H9 (cell line): ENCODE data around the gene SNTG2. TPM values are rescaled to one million over a fixed set of nuclear protein-coding genes. Genes with fewer than 3 reads are reported as not detected.

Source experiments
- DNase-seq: peaks from one replicate; pipeline ENCODE4 v3.0.0-alpha.2; 2017
- H2AFZ ChIP-seq: one replicate; pipeline ENCODE4 v1.6.1; 2013; ENCODE audit warnings: mild to moderate bottlenecking, low read length, control low read depth, moderate library complexity
- H2AK5ac ChIP-seq: 2 replicates; pipeline ENCODE4 v1.6.1; 2013; ENCODE audit warnings: low read length, control low read depth, mixed read lengths; ENCODE audit not compliant: insufficient read length
- H2BK120ac ChIP-seq: one replicate; pipeline ENCODE4 v1.6.1; 2013; ENCODE audit warnings: low read depth, mild to moderate bottlenecking, low read length, control low read depth, inconsistent platforms; ENCODE audit not compliant: poor library complexity, severe bottlenecking
- H2BK12ac ChIP-seq: 2 replicates; pipeline ENCODE4 v1.6.1; 2013; ENCODE audit warnings: low read length, control low read depth, mixed read lengths, low read depth; ENCODE audit not compliant: insufficient read length
- H2BK15ac ChIP-seq: 2 replicates; pipeline ENCODE4 v1.6.1; 2013; ENCODE audit warnings: low read depth, low read length, control low read depth
- H2BK20ac ChIP-seq: one replicate; pipeline ENCODE4 v1.6.1; 2013; ENCODE audit warnings: low read depth, mild to moderate bottlenecking, low read length, control low read depth, inconsistent platforms; ENCODE audit not compliant: poor library complexity, severe bottlenecking
- H2BK5ac ChIP-seq: 2 replicates; pipeline ENCODE4 v1.6.1; 2013; ENCODE audit warnings: low read length, control low read depth, mixed read lengths; ENCODE audit not compliant: insufficient read length
- H3K14ac ChIP-seq: 2 replicates; pipeline ENCODE4 v1.6.1; 2013; ENCODE audit warnings: low read length, control low read depth; ENCODE audit not compliant: insufficient read depth
- H3K18ac ChIP-seq: 2 replicates; pipeline ENCODE4 v1.6.1; 2013; ENCODE audit warnings: low read depth, mild to moderate bottlenecking, mixed read lengths, low read length, control low read depth; ENCODE audit not compliant: insufficient read length
- H3K23ac ChIP-seq: 2 replicates; pipeline ENCODE4 v1.6.1; 2013; ENCODE audit warnings: low read length, control low read depth, mixed read lengths, low read depth; ENCODE audit not compliant: insufficient read length
- H3K23me2 ChIP-seq: 2 replicates; pipeline ENCODE4 v1.6.1; 2013; ENCODE audit warnings: low read depth, mild to moderate bottlenecking, mixed read lengths, low read length, control low read depth; ENCODE audit not compliant: insufficient read length, poor library complexity, severe bottlenecking
- H3K27ac ChIP-seq: 2 replicates; pipeline ENCODE4 v1.5.1; 2013; ENCODE audit warnings: low read length, control low read depth, mixed read lengths, low read depth; ENCODE audit not compliant: insufficient read length
- H3K27me3 ChIP-seq: 2 replicates; pipeline ENCODE4 v1.6.1; 2013; ENCODE audit warnings: low read length, control low read depth, inconsistent platforms; ENCODE audit not compliant: insufficient read depth
- H3K4ac ChIP-seq: 2 replicates; pipeline ENCODE4 v1.6.1; 2013; ENCODE audit warnings: low read depth, mild to moderate bottlenecking, control low read depth, inconsistent platforms, low read length, moderate library complexity
- H3K4me1 ChIP-seq: 2 replicates; pipeline ENCODE4 v1.6.1; 2013; ENCODE audit warnings: low read length, control low read depth, inconsistent platforms; ENCODE audit not compliant: insufficient read depth
- H3K4me2 ChIP-seq: 2 replicates; pipeline ENCODE4 v1.6.1; 2013; ENCODE audit warnings: low read length, control low read depth, mixed read lengths; ENCODE audit not compliant: insufficient read length, insufficient read depth
- H3K56ac ChIP-seq: 2 replicates; pipeline ENCODE4 v1.6.1; 2013; ENCODE audit warnings: low read depth, mild to moderate bottlenecking, mixed read lengths, low read length, control low read depth; ENCODE audit not compliant: insufficient read length
- H3K79me1 ChIP-seq: 2 replicates; pipeline ENCODE4 v1.6.1; 2013; ENCODE audit warnings: low read depth, mild to moderate bottlenecking, moderate library complexity, low read length, control low read depth, inconsistent platforms; ENCODE audit not compliant: insufficient read depth, poor library complexity, severe bottlenecking
- H3K79me2 ChIP-seq: 2 replicates; pipeline ENCODE4 v1.6.1; 2013; ENCODE audit warnings: low read length, control low read depth, inconsistent platforms; ENCODE audit not compliant: insufficient read depth
- H3K9ac ChIP-seq: 2 replicates; pipeline ENCODE4 v1.6.1; 2013; ENCODE audit warnings: low read length, control low read depth, mixed read lengths; ENCODE audit not compliant: insufficient read length; ENCODE audit errors: extremely low read depth
- H3K9me3 ChIP-seq: one replicate; pipeline ENCODE4 v1.6.1; 2013; ENCODE audit warnings: low read depth, low read length, inconsistent platforms; ENCODE audit not compliant: control insufficient read depth
- H3T11ph ChIP-seq: one replicate; pipeline ENCODE4 v1.6.1; 2013; ENCODE audit warnings: mild to moderate bottlenecking, low read length, control low read depth, inconsistent platforms
- H4K20me1 ChIP-seq: one replicate; pipeline ENCODE4 v1.6.1; 2013; ENCODE audit not compliant: control insufficient read depth, insufficient read length, insufficient read depth
- H4K5ac ChIP-seq: 2 replicates; pipeline ENCODE4 v1.6.1; 2013; ENCODE audit warnings: low read depth, mild to moderate bottlenecking, mixed read lengths, low read length, control low read depth; ENCODE audit not compliant: insufficient read length
- H4K8ac ChIP-seq: replicated peaks from 2 replicates; pipeline ENCODE4 v1.6.1; 2013; ENCODE audit warnings: low read length, control low read depth, mixed read lengths, low read depth; ENCODE audit not compliant: insufficient read length
- H4K91ac ChIP-seq: 2 replicates; pipeline ENCODE4 v1.6.1; 2013; ENCODE audit warnings: low read depth, mild to moderate bottlenecking, moderate library complexity, mixed read lengths, low read length, control low read depth; ENCODE audit not compliant: insufficient read length
- H3K27ac Mint-ChIP-seq, 3 experiments: 2 replicates in 2 of 3; 3 replicates in 1 of 3; pipeline ENCODE4 v1.8.0; 2020 to 2021; ENCODE audit warnings: mixed read lengths in 3 of 3, mild to moderate bottlenecking in 1 of 3, moderate library complexity in 1 of 3
- H3K27me3 Mint-ChIP-seq: 2 replicates; pipeline ENCODE4 v1.8.0; 2021; ENCODE audit warnings: low read depth, mild to moderate bottlenecking, moderate library complexity, mixed read lengths
- H3K36me3 Mint-ChIP-seq, 3 experiments: 2 replicates in 2 of 3; 3 replicates in 1 of 3; pipeline ENCODE4 v1.8.0; 2020 to 2021; ENCODE audit warnings: low read depth in 3 of 3, mixed read lengths in 3 of 3; ENCODE audit not compliant: insufficient read depth in 1 of 3
- H3K4me1 Mint-ChIP-seq, 2 experiments: 2 replicates each; pipeline ENCODE4 v1.8.0; 2020; ENCODE audit warnings: mixed read lengths in 2 of 2
- H3K4me3 Mint-ChIP-seq, 2 experiments: 2 replicates in 1 of 2; 3 replicates in 1 of 2; pipeline ENCODE4 v1.8.0; 2020 to 2021; ENCODE audit warnings: mild to moderate bottlenecking in 2 of 2, mixed read lengths in 2 of 2, moderate library complexity in 1 of 2
- H3K9me3 Mint-ChIP-seq, 2 experiments: 2 replicates in 1 of 2; 3 replicates in 1 of 2; pipeline ENCODE4 v1.8.0; 2020; ENCODE audit warnings: mild to moderate bottlenecking in 2 of 2, mixed read lengths in 2 of 2, moderate library complexity in 1 of 2
- CTCF ChIP-seq: fragments of 200-600 bp; sonication (generic); conservative IDR thresholded peaks from 3 replicates; pipeline ENCODE4 v1.8.0; 2021; ENCODE audit warnings: antibody characterized with exemption, mild to moderate bottlenecking
- WGBS: extraction: QIAGEN DNeasy Blood & Tissue Kit; methylation state at CpG from one replicate; pipeline ENCODE4 v1.1.7; 2013; ENCODE audit warnings: missing lambda C conversion rate, low lambda C conversion rate, mixed read lengths; ENCODE audit not compliant: insufficient read length; ENCODE audit errors: extremely low coverage; 5-methylcytosine and 5-hydroxymethylcytosine counted together
- total RNA-seq: library from RNA; stranded (reverse); gene quantifications from 2 replicates; pipeline ENCODE4 v1.2.1, GENCODE V29; 2021

SNTG2 gene
- total RNA-seq, 1 experiment from 2014 or later = 13.2 TPM

GRCh38 chr2:915979-916378, 34.7 kb upstream of the SNTG2 start:
- no peak overlapping the region for H4K5ac ChIP-seq
- H3K4ac ChIP-seq = no peak overlapping the region
- WGBS = no CpG with 5 or more reads among the region's 14 CpGs
- H2BK5ac ChIP-seq = no peak overlapping the region
- no peaks in the 10 kb centered on the region for H3K79me1 ChIP-seq
- peaks cover 3% of the 10 kb centered on the region for H3K27me3 Mint-ChIP-seq
- no peak overlapping the region for H3K27ac Mint-ChIP-seq
- H3T11ph ChIP-seq = no peak overlapping the region
- no peak for TF ChIP-seq CTCF
- H3K27ac ChIP-seq = no peak overlapping the region
- no peaks in the 10 kb centered on the region for H3K27me3 ChIP-seq
- no peak overlapping the region for H2BK15ac ChIP-seq
- no peaks in the 10 kb centered on the region for H3K79me2 ChIP-seq
- no peak overlapping the region for H4K8ac ChIP-seq
- no peaks in the 10 kb centered on the region for H3K9me3 ChIP-seq
- H3K4me1 ChIP-seq = no peaks in the 10 kb centered on the region
- DNase-seq = no peak
- no peak overlapping the region for H2AK5ac ChIP-seq
- no peak overlapping the region for H3K23ac ChIP-seq
- H3K4me1 Mint-ChIP-seq = peaks cover 3 to 4% of the 10 kb centered on the region in 2 experiments; a peak in 3 of 4 replicates
- H3K4me3 Mint-ChIP-seq = no peak overlapping the region
- no peak overlapping the region for H2BK20ac ChIP-seq
- H3K9me3 Mint-ChIP-seq = peaks cover 0 to 2% of the 10 kb centered on the region in 2 experiments; a peak in 1 of 5 replicates
- no peaks in the 10 kb centered on the region for H3K23me2 ChIP-seq
- no peak overlapping the region for H2BK12ac ChIP-seq
- no peak overlapping the region for H3K14ac ChIP-seq
- no peak overlapping the region for H2AFZ ChIP-seq
- no peak overlapping the region for H3K4me2 ChIP-seq
- H3K36me3 Mint-ChIP-seq = no peaks in the 10 kb centered on the region; a peak in 1 of 7 replicates
- no peak overlapping the region for H4K91ac ChIP-seq
- no peak overlapping the region for H2BK120ac ChIP-seq
- no peak overlapping the region for H3K18ac ChIP-seq
- H3K56ac ChIP-seq = no peak overlapping the region
- no peak overlapping the region for H3K9ac ChIP-seq
- H4K20me1 ChIP-seq = no peaks in the 10 kb centered on the region
